Stimulated activated CD8-positive, alpha-beta memory T cell treated with anti-CD3 and anti-CD28 coated beads, Interleukin-7, amount 100 ng/mL, for 1 hour (primary cell): ENCODE data around the gene PPP1R3A.
"Not testable (repeated sequence)": the region's sequence is repeated elsewhere in the genome, so short reads cannot be mapped to it uniquely, and the experiment has no call there.

ENCODE experiments used
- DNase-seq, 2 donors: peaks; one replicate each; pipeline ENCODE4 v3.0.0-alpha.2; 2020; ENCODE audit warnings: low read depth in 2 of 2

PPP1R3A gene

GRCh38 chr7:113918946-113919345 is at the start of gene PPP1R3A:
TSS of gene PPP1R3A (minus strand) at chr7:113919009. CDS start at chr7:113918996, 13 bp downstream.
- DNase-seq = no peak

DNA sequence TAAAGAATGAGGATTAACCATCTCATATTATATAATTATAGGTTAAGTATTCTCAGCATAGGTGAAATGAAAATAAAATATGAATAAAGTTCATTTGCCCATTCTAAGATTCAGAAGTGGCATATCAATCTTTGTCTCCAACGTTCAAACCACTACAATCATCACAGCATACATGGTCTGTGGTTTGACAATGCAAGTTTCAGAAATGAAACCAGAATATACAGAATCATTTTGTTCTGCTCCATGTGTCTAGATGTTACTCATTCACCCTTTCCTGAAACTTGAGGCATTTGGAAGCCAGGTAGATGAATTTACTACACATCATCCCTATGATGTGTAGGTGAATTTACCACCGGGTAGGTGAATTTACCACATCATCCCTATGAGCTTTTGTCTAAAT is 44.5 kb upstream of the PPP1R3A start:
- DNase-seq = no peak

GRCh38 chr7:113959910-113960309 is 41.1 kb upstream of the PPP1R3A start:
- DNase-seq = no peak

GRCh38 chr7:113955157-113955556 is 36.3 kb upstream of the PPP1R3A start:
- DNase-seq = no peak

GRCh38 chr7:113953553-113953952 is 34.7 kb upstream of the PPP1R3A start:
- no peak for DNase-seq

DNA sequence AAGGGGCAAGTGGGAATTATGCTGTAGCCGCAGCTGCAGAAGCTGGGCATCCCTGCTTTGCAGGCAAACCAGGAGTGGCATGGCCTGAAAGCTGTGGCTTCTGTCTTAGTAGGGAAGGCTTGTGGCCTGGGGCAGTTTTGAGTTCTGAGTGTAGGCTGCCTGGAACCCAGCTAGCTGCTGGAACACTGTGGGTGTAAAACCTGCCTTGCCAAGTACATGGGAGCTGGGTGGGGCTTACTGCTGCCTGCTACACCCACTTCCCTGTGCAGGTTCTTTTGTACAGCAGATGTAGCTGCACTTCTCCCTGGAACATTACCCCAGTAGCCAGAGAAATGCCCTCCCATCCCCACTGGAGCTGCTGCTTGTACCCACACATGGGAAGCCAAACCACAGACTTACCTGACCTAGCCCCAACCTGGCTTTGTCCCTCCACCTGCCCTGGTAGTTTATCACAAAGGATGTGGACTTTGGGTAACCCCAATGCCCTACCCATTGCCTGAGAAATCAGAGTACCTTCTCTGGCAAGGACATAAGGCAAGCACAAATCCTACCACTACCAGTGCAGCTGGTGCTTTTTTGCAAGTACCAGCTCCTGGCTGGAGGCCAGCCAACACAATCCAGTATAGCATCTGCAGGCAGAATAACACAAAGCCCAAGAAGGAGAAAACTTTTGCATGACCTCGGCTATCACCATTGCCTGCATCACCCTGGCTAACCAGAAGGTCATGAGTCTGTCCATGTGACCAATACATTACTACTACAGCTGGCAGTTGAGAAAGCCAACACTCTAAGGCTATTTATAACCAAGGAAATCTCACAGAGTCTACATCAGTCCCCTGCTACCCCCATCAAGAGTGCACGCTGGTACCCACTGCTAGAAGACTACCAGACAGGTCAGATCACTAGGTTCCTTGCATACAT is 26.5 kb upstream of the PPP1R3A start:
- DNase-seq = no peak

GRCh38 chr7:113936982-113937381 is 18.2 kb upstream of the PPP1R3A start:
- DNase-seq = no peak

DNA sequence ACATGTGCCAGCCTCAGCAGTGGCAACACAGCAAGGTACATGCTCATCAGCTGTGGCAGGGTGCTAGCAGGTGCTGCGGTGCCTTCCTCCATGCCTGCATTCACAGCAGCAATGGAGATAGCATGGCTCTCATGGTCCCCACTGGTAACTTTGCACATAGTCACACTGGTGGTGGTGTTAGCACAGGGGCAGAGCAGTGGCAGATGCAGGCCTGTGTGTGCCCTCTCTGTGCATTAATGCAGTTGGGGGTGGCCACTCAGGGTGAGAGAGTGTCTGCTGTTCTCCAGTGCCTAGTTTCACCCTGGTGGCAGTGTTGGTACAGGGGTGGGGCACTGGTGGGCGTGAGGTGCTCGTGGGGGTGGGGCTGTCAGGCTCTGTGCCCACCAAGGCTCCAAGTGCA is 17.7 kb upstream of the PPP1R3A start:
- DNase-seq = no peak

DNA sequence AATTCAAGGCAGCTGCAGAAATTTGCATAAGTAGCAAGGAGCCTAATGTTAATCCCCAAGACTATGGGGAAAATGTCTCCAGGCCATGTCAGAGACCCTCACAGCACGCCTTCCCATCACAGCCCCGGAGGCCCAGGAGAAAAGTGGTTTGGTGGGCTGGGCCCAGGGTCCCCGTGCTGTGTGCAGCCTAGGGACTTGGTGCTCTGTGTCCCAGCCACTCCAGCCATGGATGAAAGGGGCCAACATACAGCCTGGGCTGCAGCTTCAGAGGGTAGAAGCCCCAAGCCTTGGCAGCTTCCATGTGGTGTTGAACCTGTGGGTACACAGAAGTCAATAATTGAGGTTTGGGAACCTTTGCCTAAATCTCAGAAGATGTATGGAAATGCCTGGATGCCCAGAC is 10.6 kb upstream of the PPP1R3A start:
- not testable (repeated sequence) for DNase-seq

- DNase-seq = no peak
Observed at GRCh38 chr7:113928112-113928511, 9.3 kb upstream of the PPP1R3A start.

DNA sequence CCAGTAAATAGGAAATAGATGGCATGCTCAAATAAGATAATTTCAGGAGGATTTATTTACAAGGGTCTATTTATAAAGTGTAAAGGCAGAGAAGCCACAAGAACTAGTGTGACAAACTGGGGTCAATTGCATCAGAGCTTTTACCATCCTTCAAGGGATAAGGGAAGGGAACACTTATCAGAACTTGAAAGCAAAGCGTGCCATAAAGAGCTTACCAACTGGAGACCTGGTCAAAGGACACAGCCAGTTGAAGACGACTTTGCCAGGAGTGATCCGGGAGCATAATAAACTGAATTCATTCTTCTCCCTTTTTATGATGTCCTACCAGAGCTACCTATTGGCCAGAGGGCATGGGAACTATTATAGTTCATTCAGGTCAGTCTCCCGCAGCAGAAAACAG is 3.2 kb upstream of the PPP1R3A start:
- no peak for DNase-seq

GRCh38 chr7:113921363-113921762 is 2.6 kb upstream of the PPP1R3A start:
- no peak for DNase-seq

DNA sequence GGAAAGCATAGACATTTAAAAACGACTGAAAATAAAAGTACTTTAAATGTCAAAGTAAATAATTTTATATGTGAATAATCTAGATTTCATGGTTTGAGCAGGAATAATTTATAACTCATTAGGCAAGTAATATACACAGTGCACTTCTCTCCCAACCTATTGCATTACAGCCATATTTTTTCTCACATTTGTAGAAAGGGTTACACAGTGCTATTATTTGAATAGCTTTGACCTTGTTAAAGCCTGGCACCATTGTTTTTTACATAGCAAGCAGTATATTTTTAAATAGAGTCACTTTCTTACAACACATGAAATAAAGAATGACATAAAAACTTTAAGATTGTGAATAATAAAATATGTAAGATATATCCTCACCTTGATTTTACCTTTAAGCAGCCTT is 969 bp downstream of the PPP1R3A start:
- no peak for DNase-seq

GRCh38 chr7:113915956-113916355 is 2.9 kb downstream of the PPP1R3A start:
- no peak for DNase-seq

- DNase-seq = no peak
Observed at GRCh38 chr7:113912876-113913275, 5.9 kb downstream of the PPP1R3A start.

DNA sequence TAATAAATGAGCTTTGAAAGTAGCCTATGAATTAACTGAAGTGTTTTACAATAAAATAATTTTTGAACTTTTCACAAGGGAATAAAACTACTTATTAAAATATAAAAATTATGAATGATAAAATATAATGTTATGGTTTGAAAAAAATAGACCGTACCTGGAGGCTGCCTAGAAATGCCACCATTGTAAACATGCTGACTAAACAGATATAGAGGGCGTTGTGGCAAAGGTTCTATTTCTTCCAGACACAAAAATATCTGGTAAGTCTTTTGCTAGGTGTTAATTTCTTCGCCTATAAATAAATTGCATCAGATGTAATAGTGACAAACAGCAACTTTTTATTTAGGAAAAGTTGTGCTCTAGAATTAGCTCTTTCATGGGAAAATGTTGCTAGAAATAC is 11.2 kb downstream of the PPP1R3A start:
- no peak for DNase-seq

DNA sequence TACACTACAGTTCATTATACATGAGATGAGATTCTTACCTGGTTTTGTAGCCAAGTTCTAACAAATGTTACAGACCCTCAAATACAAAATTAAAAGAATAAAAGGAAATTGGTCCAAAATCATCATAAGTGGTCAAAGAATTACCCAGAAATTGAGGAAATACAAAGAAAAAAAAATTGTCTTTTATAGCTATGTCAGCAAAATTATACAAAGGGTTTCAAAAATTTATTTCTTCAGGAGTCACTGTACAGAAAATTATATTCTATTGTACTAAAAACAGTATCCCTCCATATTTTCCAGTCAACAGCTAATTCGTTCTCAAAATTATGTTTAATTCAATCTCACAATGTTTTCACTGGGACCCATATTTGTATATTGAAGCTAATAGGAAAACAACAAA is 14.3 kb downstream of the PPP1R3A start:
- no peak for DNase-seq

- DNase-seq = no peak
Observed at GRCh38 chr7:113892818-113893217, 26.0 kb downstream of the PPP1R3A start.

DNA sequence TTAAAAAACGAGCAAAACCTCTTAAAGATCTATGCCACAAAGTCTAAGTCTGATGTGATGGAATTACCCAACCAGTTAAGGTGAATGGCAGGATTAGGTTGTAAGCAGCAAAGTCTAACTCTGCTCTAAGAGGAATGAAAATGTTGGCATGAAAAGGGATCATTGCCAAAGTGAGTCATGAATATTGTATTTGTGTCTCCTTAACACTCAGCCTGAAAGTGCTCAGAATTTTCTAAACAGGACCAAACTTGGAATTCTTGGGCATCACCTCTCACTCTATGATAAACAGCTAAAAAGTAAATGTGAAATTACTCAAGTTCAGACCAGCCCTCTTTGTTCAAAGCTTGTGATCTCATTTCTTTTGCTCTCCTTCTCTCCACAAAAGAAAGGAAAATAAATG is 27.0 kb downstream of the PPP1R3A start:
- DNase-seq = no peak

- no peak for DNase-seq
Observed at GRCh38 chr7:113891031-113891350, 27.8 kb downstream of the PPP1R3A start.

DNA sequence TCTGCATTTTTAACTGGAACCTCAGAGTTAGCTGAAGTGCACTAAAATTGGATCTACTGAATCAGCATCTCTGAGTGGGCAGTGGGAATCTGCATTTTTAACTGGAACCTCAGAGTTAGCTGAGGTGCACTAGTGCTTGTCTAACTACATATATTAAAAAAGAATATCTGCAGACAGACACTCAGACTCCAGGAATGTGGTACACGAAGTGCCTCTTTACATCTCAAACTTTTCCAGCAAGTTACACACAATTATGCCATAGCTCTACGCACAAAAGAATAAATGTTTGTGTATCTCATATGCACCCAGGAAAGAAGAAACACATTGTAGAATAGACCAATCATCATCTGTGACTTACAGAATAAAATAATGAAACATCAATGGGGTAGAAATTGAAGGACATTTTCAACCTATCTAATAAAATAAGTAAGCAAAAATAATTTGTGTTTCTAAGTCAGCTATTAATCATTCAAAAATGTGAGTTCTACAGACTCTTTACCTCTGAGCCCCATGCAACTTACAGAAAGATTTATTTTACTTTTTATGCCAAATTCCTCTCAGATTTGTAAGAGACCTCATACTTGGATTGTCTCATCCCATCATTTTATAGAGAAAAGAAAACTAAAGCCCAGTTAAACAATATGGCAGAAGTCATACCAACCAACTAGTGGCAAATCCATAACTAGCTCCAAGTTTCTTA is 28.3 kb downstream of the PPP1R3A start:
- DNase-seq = no peak

DNA sequence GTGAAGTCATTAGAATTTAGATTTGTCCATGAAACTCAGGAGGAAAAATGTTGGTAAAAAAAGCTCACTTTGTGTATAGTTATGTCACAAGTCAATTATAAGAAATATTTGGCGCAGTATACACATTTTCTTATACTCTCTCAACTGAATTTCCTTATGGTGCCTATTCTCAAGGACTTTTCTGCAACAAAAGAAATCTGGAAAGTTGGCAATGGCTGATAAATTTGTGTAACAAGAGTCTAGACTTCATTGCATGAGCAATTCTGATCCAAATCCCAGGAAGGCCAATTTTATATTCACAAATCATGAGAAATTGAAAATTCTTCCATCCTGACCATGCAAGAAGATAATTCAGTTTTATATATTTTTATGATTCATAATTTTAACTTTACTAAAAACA is 35.7 kb downstream of the PPP1R3A start:
- no peak for DNase-seq

DNA sequence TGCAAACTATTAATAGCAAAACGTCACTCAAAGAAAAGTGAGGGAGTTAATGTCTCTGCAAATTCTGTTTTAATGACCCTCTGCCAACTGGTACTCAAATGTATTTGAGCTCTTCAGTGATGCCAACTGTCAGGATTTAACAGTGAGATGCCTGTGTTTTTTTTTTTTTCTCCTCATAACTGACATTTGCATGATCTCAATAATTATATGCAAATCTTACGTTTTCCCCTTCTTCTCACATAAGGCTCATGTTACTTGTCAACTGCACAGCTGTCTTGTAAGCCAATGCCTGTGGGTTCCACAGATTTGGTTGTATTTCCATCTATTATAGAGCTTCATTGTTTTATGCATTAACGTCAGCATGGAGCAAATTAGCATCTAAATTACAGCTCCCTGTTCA is 38.2 kb downstream of the PPP1R3A start:
- no peak for DNase-seq
